ENCODE data around the gene BTN3A1. TPM values are rescaled to one million over a fixed set of nuclear protein-coding genes. Genes with fewer than 3 reads are reported as not detected.

Gene BTN3A1
- total and polyA plus RNA-seq, 10 of the 15 experiments (the other 5 are each of a cell fraction or from before 2014, with no cell fraction given) = 5.6 to 60.1 (median 16.1) TPM

- in situ Hi-C loops (cut with MboI) = no loop called here
- SMC1A ChIA-PET (ENCODE audit: uncharacterized antibody, unreplicated experiment) = interaction anchor here (1.5 kb wide), 1 partner anchor 15 kb away, joined by 5 read pairs; no protein-coding TSS in a partner anchor
- H3K27me3 ChIP-seq (replicated peaks in 1 of 2; ENCODE audit: control insufficient read depth in 2 of 2, insufficient read depth in 2 of 2, low read length in 1 of 2) = no peaks in the 10 kb centered on the region
Measured at GRCh38 chr6:26390531-26390930, 11.5 kb upstream of the BTN3A1 start.

More at GRCh38 chr6:26390531-26390930, 11.5 kb upstream of the BTN3A1 start:
- no peak overlapping the region for H3K4me3 ChIP-seq
- FAIRE-seq = no peak
- ChIA-PET POLR2A (interaction anchor here (0.7 kb wide), 1 partner anchor 14 kb away, joined by 3 read pairs; no protein-coding TSS in a partner anchor), CTCF (no interaction called here), RAD21 (ENCODE audit: unreplicated experiment) (no interaction called here)
- WGBS (ENCODE audit: insufficient coverage, insufficient replicate concordance, low lambda C conversion rate, missing lambda C conversion rate) = 88% methylated on average over 5 of the region's 5 CpGs
- H3K79me2 ChIP-seq (ENCODE audit: control insufficient read depth, insufficient read depth, low read length) = peaks cover 8% of the 10 kb centered on the region
- H3K4me2 ChIP-seq (ENCODE audit: control insufficient read depth, insufficient read depth) = no peak overlapping the region
- no peak for ATAC-seq
- BruUV-seq (replicated peaks) = no TSS peak
- TF ChIP-seq TARDBP (IDR thresholded peaks at IDR 0.05; ENCODE audit: borderline replicate concordance) (no peak), HDGF (IDR thresholded peaks at IDR 0.05) (no peak), FOS (IDR thresholded peaks at IDR 0.05; ENCODE audit: borderline replicate concordance, extremely low read depth, insufficient read length) (no peak), HDAC2 (IDR thresholded peaks at IDR 0.05) (no peak), NFYA (IDR thresholded peaks at IDR 0.05; ENCODE audit: borderline replicate concordance, low read depth, low read length) (no peak), PML (IDR thresholded peaks at IDR 0.05; ENCODE audit: low read length) (no peak), CEBPB (IDR thresholded peaks at IDR 0.05; ENCODE audit: borderline replicate concordance in 1 of 2, low read depth in 2 of 2, low read length in 2 of 2) (no peak), TCF7 (IDR thresholded peaks at IDR 0.05; ENCODE audit: borderline replicate concordance) (no peak), REST (IDR thresholded peaks at IDR 0.05; ENCODE audit: low read depth, low read length) (no peak), BCL11A (IDR thresholded peaks at IDR 0.05; ENCODE audit: low read depth, low read length) (no peak), ZBTB40 (IDR thresholded peaks at IDR 0.05; ENCODE audit: borderline replicate concordance) (no peak), RBBP5 (conservative IDR thresholded peaks at IDR 0.05) (no peak), CBX5 (IDR thresholded peaks at IDR 0.05; ENCODE audit: low read depth) (no peak), BHLHE40 (IDR thresholded peaks at IDR 0.05; ENCODE audit: borderline replicate concordance in 1 of 2, low read depth in 2 of 2, low read length in 1 of 2) (no peak)
- no peak for DNase-seq (ENCODE audit: low read depth, low spot score)
- intact Hi-C loops (cut with micrococcal nuclease; ENCODE audit: unreplicated experiment) = no loop called here
- peaks cover 30% of the 10 kb centered on the region for H3K4me1 ChIP-seq (ENCODE audit: control insufficient read depth, insufficient read depth, low read length)
- H2AFZ ChIP-seq (ENCODE audit: control insufficient read depth, low read depth, low read length) = no peak overlapping the region
- no peak overlapping the region for H3K27ac ChIP-seq (ENCODE audit: control insufficient read depth, insufficient read depth)
- no peaks in the 10 kb centered on the region for H3K9me3 ChIP-seq (replicated peaks; ENCODE audit: control insufficient read depth, insufficient read depth, low read length)
- H4K20me1 ChIP-seq (ENCODE audit: control insufficient read depth, insufficient read depth) = no peaks in the 10 kb centered on the region
- H3K9ac ChIP-seq (ENCODE audit: control insufficient read depth, insufficient read depth, low read length) = no peak overlapping the region
- peaks cover 3 to 13% of the 10 kb centered on the region in 2 experiments for H3K36me3 ChIP-seq (ENCODE audit: control insufficient read depth in 2 of 2, insufficient read depth in 2 of 2, low read length in 1 of 2)
